ENCODE data around the gene DHCR7. TPM values are rescaled to one million over a fixed set of nuclear protein-coding genes. Genes with fewer than 3 reads are reported as not detected.

The DHCR7 gene
- total RNA-seq, 1 donor from 2014 or later = 53.5 TPM

DNA sequence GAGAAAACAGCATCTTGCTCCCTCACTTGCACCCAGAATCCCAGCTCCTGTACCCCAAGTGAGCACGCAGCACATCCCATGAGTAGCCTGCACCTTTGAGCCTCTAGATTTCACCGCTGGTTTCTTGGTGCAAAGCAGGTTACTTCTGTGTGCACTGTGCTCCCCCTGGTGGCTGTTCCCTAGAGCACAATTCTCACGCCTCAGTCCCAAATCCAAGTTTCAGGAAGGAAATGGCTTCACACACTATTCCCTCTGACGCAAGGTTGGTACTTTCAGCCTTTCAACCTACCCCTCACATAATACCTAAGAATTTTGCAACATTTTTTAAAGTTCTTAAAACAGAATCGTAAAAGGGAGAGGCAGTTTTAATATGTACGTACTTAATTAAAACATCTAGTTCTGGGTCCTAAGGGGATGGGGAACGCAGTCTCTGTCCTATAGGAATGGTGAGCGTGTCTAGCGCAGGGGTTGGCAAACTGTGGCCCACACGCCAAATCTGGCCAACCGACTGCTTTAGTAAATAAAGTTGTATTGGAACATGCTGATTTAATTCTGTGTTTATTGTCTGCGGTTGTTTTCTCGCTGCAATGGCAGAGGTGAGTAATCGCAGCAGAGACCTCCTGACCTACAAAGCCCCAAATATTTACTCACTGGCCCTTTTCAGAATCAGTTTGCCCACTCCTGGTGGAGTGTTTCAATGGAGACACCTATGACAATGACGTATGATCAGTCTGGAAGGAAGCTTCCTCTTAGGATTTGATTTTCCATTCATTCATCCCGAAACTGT lies 27.5 kb downstream of the DHCR7 start:
- no peak for DNase-seq (ENCODE audit: low read depth, low spot score)

DNA sequence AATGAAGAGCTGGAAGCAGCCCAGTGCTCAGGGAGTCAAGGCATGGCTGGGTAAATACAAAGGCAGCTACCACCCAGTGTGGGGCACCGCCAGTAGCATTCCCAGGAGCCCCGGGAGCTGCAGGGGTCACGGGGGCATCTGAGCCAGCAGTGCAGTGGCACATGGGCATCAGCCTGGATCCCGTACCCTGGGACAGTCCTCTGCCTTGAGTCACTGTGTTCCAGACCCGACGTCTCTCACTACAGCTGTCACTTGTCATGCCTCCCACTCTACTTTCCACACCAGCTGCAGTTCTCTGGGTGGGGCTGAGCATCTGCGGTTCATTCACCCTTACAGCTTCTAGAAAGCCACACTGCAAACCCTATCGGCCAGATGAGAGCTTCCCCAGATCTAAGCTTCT lies 29.6 kb downstream of the DHCR7 start:
- no peak for DNase-seq (ENCODE audit: low read depth, low spot score)

DNA sequence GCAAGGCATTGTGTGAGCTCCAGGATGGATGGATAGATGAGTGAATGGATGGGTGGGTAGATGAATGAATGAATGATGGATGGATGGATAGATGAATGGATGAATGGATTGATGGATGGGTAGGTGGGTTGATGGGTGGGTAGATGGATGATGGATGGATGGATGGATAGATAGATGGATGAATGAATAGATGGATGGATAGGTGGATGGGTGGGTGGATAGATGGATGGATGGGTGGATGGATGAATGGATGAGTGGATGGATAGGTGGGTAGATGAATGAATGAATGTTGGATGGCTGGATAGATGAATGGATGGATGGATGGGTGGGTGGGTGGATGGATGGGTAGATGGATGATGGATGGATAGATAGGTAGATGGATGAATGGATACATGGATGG lies 33.5 kb downstream of the DHCR7 start:
- no peak for DNase-seq (ENCODE audit: low read depth, low spot score)

DNA sequence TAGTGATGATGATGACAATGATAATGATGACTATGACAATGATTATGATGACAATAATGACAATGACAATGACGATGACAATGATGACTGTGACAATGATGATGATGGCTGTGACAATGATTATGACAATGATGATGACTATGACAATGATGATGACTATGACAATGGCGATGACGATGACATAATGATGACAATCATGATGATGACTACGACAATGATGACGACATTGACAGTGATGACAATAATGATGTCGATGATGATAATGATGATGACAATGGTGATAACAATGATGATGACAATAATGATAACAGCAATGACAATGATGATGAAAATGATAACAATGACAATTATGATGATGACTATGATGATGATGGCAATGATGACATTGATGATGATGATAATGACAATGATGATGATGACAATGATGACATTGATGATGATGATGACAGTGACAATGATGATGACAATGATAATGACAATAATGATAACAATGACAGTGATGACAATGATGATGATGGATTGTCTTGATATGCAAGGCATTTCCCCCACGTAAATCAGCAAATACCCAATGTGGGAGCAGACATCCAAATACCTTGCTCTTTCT lies 37.7 kb downstream of the DHCR7 start:
- no peak for DNase-seq (ENCODE audit: low read depth, low spot score)

DNA sequence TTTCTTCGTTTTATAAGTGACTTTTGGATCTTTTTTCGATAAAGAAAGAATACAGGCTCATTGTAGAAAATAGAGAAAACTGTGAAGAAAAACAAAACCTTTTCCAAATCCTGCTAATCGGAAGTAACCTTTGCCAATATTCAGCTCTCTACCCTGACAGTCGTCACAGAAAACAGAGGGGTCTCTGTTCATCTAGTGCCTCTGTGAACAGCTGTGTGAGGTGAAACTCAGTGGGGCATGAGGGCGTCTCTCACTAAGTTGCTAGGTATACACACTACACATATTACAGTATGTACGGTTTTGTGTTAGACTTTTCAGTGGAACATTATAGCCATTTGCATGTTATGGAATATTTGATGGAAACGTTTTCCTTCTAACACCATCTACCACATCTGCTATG lies 39.4 kb downstream of the DHCR7 start:
- DNase-seq (ENCODE audit: low read depth, low spot score) = no peak

DNA sequence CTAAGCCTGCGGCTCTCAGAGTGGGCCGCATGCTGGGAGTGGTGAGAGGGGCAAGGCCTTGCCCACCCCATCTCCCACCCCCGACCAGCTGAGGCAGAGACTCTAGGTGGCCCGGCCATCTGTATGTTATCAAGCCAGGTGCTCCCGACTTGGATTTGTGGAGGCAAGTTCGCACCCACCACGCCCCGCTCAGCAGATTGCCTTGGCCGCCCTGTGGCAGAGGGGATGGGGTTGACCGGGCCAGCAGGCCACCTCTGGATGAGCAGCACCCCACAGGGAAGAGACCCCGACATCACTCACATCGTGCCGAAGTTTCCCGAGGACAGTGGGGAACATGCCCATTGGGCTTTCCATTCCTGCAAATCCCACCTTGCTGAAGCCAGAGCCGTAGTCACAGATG lies 40.8 kb downstream of the DHCR7 start:
- DNase-seq (ENCODE audit: low read depth, low spot score) = no peak

DNA sequence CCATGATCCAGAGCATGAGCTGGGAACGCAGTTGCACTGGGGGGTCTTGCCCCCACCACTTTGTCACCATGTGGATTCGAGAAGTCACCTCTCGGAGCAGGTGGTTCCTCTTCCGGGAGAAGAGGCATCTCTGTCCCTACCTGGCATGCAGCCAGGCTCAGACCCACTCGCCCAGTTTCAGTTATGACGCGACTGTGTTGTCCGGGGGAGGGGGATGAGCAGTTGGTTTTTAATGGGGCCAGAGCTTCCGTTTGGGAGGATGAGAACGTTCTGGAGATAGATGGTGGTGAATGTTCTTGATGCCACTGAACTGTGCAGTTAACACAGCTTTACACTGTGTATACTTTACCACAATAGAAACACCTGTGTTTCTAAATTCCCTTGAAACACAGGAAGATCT lies 41.5 kb downstream of the DHCR7 start:
- no peak for DNase-seq (ENCODE audit: low read depth, low spot score)

DNA sequence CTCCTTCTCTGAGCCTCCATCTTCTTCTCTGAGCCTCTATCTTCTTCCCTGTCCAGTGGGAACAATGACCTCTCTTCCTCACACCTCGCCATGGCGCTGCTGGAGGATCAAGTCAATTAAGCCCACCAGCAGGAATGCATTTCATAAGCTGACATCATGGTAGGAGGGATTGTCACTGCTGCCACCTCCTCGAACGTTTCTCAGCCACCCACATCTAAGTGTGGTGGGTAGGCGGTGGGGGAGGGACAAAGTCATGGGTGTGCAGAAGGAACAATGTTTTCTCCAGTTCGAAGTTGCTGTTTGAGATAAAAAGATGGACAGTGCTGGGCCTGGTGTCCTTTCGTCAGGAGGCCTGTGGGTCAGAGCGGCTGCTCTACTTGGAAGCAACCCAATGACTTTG lies 44.0 kb downstream of the DHCR7 start:
- DNase-seq (ENCODE audit: low read depth, low spot score) = no peak

DNA sequence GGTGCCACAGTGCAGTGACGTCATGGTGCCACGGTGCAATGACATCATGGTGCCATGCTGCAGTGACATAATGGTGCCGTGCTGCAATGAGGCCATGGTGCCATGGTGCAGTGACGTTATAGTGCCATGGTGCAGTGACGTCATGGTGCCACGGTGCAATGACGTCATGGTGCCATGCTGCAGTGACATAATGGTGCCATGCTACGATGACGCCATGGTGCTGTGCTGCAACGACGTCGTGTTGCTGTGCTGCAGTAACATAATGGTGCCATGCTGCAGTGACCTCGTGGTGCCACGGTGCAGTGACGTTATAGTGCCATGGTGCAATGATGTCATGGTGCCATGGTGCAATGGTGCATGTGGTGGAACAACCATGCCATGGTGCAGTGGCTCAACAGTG lies 45.3 kb downstream of the DHCR7 start:
- no peak for DNase-seq (ENCODE audit: low read depth, low spot score)

DNA sequence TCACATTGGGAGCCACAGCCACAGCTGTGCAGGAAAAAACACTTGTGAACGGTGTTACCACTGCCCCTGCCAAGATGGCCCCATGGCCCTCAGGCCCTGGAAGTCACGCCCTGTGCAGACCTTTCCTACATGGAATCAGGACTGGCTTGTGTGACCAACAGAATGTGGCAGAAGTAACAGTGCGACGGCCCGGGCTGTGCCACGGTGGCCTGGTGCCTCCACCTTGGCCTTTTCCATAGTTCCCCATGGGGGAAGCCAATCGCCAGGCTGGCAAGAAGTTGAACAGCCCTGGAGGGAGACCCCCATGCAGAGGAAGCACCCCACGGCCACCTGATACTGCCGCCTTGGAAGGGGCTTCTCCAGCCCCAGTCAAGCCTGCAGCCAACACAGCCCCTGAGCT lies 48.0 kb downstream of the DHCR7 start:
- no peak for DNase-seq (ENCODE audit: low read depth, low spot score)

DNA sequence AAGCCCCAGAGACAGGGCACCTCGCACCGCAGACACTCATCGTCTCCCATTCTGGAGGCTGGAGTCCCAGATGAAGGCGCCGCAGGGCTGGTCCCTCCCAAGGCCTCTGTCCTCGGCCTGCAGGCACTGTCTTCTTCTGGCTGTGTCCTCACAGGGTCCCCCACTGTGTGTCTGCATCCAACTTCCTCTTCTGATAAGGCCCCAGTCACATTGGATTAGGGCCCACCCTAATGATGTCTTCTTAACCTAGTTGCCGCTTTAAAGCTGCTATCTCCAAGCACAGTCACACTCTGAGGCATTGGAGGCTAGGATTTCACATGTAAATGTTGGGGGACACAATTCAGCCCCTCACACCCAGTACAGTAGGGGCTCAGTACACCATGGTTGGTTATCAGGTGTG lies 48.9 kb downstream of the DHCR7 start:
- no peak for DNase-seq (ENCODE audit: low read depth, low spot score)

DNA sequence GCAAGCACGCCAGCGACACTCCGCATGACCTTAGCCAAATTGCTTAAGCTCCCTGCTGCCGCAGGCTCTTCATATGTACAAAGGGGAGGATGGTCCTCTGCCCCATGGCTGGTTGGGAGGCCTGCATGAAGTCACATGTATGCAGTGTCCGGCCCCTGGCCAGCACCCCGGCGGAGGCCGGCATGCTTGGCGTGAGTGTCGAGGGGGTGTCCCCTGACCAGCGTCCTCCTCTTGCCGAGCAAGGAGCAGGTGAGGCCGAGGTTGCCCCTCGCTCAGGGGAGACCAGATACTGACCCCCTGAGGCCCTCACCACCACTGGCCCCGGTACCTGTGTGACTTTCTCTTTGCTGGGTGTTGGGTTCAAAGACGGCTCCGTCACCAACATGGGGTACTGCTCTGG lies 50.2 kb downstream of the DHCR7 start:
- no peak for DNase-seq (ENCODE audit: low read depth, low spot score)

DNA sequence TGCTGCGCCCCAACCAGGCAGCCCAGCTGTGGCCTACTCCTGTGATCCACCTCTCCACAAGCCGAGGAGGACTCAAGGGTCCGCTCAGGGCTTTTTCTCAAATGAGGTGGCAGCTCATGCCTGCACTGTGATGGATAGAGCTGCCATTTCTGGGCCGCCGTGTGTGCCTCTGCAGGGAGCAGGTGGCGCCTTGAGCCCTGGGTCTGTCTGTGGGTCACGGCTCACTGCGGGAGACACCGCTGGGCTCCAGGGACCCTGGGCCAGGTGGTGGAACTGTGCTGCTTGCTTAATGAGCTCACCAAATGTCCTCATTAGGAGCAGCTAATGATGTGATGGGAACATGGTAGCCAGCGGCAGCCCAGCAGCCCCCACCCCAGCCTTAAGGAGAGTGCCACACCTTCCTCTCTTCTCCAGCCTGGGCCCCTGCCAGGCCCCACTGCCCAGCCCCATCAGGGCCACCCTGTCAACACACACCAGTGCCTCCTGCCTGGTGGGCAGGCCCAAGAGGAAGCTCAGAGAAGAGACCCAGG lies 50.8 kb downstream of the DHCR7 start:
- no peak for DNase-seq (ENCODE audit: low read depth, low spot score)

DNA sequence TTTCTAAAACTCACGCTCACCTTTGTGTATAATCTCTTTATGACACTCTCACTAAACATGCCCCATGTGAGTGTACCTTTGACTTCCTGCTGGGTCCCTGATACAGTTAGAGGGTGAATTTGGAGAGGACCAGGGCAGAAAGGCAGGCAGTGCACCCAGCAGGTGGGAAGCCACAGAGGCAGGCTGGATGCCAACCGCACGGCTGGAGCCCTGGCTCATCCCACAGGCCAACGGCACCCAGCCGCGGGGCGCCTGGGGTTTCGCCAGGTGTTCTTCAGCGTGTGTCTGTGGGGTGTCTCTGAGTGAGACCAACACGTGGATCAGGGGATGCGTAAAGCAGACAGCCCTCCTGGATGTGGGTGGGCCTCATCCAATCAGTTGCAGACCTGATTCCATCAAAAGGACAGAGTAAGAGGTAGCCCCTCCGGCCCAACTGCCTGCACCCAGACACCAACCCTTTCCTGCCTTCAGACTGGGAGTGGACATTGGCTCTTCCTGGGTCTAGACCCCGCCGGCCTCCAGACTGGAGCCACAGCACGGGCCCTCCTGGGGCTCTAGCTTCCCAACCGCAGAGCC lies 51.6 kb downstream of the DHCR7 start:
- no peak for DNase-seq (ENCODE audit: low read depth, low spot score)

DNA sequence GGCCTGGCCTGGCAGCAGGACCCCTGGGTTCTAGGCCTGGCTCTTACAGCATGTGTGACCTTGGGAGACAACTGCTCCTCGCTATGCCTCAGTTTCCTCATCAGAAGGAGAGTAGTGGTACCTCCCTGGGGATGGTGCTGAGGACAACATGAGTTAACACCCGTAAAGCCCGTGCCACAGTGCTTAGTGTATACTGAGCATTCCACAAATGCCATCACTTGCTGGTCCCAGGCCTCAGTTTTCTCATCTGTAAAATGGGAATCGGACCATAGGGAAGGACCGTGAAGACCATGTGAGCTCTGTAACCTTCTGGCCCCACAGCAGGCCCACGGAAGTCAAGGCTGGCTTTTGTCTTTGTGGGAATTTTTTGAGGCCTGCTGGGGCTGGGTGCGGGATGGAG lies 52.4 kb downstream of the DHCR7 start:
- no peak for DNase-seq (ENCODE audit: low read depth, low spot score)

DNA sequence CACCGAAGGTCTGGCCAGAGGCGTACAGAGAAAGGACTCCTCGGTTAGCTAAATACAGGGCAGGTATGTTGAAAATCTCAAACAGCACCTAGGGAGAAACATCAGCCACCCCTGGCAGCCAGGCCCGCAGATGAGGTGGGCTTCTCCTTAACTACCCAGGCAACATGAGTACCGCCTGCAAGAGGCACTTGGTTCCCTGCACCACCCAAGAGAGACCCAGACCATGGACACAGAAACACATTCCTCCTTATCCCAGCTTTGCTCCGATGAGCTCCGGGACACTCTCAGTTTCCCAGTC lies 53.0 kb downstream of the DHCR7 start:
- no peak for DNase-seq (ENCODE audit: low read depth, low spot score)

DNA sequence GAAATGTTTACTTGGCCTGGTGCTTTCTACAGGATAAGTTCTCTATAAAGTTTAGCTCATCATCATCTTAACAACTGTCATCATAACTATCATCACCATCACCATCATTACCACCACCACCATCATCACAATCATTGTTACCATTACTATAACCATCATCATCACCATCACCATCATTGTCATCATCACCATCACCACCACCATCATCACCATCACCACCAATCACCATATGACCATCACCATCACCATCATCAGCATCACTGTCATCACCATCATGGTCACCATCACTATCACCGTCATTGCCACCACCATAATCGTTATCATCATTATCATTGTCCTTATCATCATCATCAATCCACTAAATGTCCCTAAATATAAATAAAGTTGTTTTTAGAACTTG lies 54.9 kb downstream of the DHCR7 start:
- DNase-seq (ENCODE audit: low read depth, low spot score) = no peak

DNA sequence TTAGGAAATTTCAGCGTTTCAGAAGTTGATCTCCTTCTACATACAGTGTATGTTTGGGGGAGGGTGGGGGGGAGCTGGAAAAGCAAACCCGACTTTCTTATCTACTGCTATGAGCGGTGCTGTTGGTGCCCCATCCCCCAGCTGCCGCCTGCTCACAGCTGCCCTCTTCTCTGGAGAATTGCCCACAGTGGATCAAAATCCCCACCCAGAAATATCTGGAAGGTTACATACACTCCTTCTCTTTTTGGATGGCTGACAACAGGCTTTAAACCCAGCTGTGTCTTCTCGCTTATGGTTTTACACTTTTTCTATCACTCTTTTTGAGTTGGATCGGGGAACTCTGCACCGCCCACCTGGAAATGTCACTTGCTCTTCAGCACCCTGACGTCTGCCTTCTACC lies 56.4 kb downstream of the DHCR7 start:
- DNase-seq (ENCODE audit: low read depth, low spot score) = no peak

DNA sequence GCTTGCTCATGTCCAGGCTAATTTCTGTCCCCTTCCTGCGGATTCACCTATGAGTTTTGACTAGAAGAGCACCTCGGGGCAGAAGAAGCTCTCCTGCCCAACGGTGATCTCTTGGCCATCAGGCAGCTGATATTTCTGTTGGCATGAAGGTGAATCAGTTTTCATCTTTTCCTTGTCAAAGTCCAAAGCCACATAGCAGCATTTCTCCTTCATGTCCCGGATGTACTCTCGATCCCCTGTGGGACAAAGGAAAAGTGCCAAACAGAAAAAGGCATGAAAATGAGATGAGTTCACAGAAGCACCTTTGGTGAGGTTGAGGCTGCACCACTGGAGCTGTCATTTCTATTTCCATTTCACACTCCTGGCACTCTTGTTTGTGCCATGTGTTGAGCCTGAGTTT lies 56.8 kb downstream of the DHCR7 start:
- no peak for DNase-seq (ENCODE audit: low read depth, low spot score)

DNA sequence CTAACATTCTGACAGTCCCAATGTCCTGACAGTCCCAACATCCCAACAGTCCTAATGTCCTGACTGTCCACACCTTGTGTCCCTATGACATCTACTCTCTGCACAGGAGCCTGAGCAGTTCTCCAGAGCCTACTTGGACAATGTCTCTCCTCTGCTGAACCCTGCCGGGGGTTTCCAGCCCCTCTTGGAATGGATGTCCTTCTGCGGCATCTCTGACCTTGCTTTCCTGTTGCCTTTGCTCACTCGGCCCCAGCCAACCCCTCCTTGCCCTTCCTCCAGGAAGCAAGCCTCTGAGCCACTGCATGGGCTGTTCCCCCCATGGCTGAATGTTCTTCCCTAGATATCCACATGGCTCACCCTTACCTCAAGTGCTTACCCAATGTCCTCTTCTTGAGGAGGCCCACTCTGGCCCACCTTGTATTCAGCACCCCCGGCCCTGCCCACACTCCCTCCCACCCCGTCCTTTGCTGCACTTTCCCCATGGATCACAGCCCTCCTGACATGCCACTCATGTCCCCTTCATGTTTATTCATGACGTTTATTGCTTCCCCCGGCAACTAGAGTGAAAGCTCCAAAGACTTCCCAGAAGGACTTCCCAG lies 59.5 kb downstream of the DHCR7 start:
- no peak for DNase-seq (ENCODE audit: low read depth, low spot score)

DNA sequence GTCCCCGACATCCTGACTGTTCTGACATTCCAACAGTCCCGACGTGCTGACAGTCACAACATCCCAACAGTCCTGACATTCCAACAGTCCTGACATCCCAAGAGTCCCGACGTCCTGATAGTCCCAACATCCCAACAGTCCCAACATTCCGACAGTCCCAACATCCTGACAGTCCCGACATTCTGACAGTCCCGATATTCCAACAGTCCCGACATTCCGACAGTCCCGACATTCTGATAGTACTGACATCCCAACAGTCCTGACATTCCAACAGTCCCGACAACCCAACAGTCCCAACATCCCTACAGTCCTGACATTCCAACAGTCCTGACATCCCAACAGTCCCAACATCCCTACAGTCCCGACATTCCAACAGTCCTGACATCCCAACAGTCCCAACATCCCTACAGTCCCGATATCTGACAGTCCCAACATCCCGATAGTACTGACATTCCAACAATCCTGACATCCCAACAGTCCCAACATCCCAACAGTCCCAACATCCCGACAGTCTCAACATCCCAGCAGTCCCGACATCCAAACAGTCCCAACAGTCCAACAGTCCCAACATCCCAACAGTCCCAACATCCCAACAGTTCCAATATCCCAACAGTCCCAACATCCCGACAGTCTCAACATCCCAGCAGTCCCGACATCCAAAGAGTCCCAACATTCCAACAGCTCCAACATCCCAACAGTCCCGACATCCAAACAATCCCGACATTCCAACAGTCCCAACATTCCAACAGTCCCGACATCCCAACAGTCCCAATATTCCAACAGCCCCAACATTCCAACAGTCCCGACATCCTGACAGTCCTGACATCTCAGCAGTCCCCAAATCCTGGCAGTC lies 60.2 kb downstream of the DHCR7 start:
- DNase-seq (ENCODE audit: low read depth, low spot score) = no peak

DNA sequence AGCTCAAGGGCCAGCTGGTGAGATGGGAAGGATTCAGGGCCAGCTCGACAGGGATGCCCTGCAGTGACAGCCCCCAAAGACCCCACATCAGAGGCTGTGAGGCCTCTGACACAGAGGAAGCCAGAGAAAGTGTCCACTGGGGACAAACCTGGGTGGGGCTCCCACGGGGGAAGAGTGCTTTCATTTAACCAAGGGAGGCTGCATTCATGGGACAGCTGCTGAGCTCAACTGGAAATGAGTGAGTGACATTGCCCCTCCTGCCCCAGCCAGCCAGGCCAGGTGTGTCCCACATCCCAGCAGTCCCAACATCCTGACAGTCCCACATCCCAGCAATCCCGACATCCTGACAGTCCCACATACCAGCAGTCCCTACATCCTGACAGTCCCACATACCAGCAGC lies 61.0 kb downstream of the DHCR7 start:
- no peak for DNase-seq (ENCODE audit: low read depth, low spot score)

Data from pulmonary artery endothelial cell (primary cell).